HepG2 (cell line): ENCODE results near the gene DENND1C. TPM values are rescaled to one million over a fixed set of nuclear protein-coding genes. Genes with fewer than 3 reads are reported as not detected.
A peak's percentile ranks its signal among the peaks of the same experiment; 100 is the strongest.

Experiments
- CEBPZ ChIP-seq: IDR thresholded peaks from 2 replicates; pipeline ENCODE4 v1.6.1; 2012; ENCODE audit warnings: low read length, improper control_type of control experiment
- HDAC1 ChIP-seq: sonication (generic); formaldehyde crosslinking; IDR thresholded peaks from 2 replicates; pipeline ENCODE4 v1.5.1; 2020; ENCODE audit warnings: mild to moderate bottlenecking, missing genetic modification reagents
- HMGXB4 ChIP-seq, 2 experiments: sonication (generic) in 1 of 2; formaldehyde crosslinking in 1 of 2; IDR thresholded peaks; 2 replicates each; pipeline versions ENCODE4 v1.4.0 to v1.6.1; 2018 to 2020; ENCODE audit warnings: missing genetic modification reagents in 2 of 2, borderline replicate concordance in 1 of 2, low read depth in 1 of 2, mild to moderate bottlenecking in 1 of 2, missing biosample characterization in 1 of 2
- HOXA3 ChIP-seq: sonication (generic); formaldehyde crosslinking; IDR thresholded peaks from 2 replicates; pipeline ENCODE4 v1.5.0; 2020; ENCODE audit warnings: missing genetic modification reagents
- MIER2 ChIP-seq: IDR thresholded peaks from 2 replicates; pipeline ENCODE4 v1.6.1; 2016; ENCODE audit warnings: missing biosample characterization, missing genetic modification reagents
- MXD4 ChIP-seq: IDR thresholded peaks from 2 replicates; pipeline ENCODE4 v1.6.1; 2016; ENCODE audit warnings: mild to moderate bottlenecking, missing biosample characterization, missing genetic modification reagents
- NFE2L1 ChIP-seq: sonication (generic); formaldehyde crosslinking; IDR thresholded peaks from 2 replicates; pipeline ENCODE4 v1.4.0; 2020; ENCODE audit warnings: missing genetic modification reagents, mild to moderate bottlenecking, borderline replicate concordance
- NFKB2 ChIP-seq: sonication (generic); formaldehyde crosslinking; IDR thresholded peaks from 2 replicates; pipeline ENCODE4 v1.4.0; 2020; ENCODE audit warnings: missing genetic modification reagents, borderline replicate concordance
- PATZ1 ChIP-seq: sonication (generic); formaldehyde crosslinking; IDR thresholded peaks from 2 replicates; pipeline ENCODE4 v1.4.0; 2020; ENCODE audit warnings: missing genetic modification reagents
- PAWR ChIP-seq: sonication (generic); formaldehyde crosslinking; IDR thresholded peaks from 2 replicates; pipeline ENCODE4 v1.4.0; 2020; ENCODE audit warnings: missing genetic modification reagents, mild to moderate bottlenecking, borderline replicate concordance
- PRPF4 ChIP-seq: fragments of 200-400 bp; formaldehyde crosslinking; IDR thresholded peaks from 2 replicates; pipeline ENCODE4 v1.6.1; 2016; ENCODE audit warnings: low read length, low read depth; ENCODE audit not compliant: poor library complexity, severe bottlenecking
- RNF2 ChIP-seq: fragments of 450-650 bp; conservative IDR thresholded peaks from 2 replicates; pipeline ENCODE4 v1.6.1; 2016; ENCODE audit warnings: low read depth
- SAP130 ChIP-seq: IDR thresholded peaks from 2 replicates; pipeline ENCODE4 v1.6.1; 2016; ENCODE audit warnings: low read depth
- SPEN ChIP-seq: sonication (generic); formaldehyde crosslinking; IDR thresholded peaks from 2 replicates; pipeline ENCODE4 v1.5.1; 2020; ENCODE audit warnings: low read depth, mild to moderate bottlenecking, missing genetic modification reagents
- TERF1 ChIP-seq: sonication (generic); formaldehyde crosslinking; IDR thresholded peaks from 2 replicates; pipeline ENCODE4 v1.8.0; 2022; ENCODE audit warnings: mild to moderate bottlenecking, missing genetic modification reagents, moderate library complexity
- TMF1 ChIP-seq: sonication (generic); formaldehyde crosslinking; IDR thresholded peaks from 2 replicates; pipeline ENCODE4 v1.8.1; 2022; ENCODE audit warnings: low read depth, missing genetic modification reagents
- ZBTB1 ChIP-seq: sonication (generic); formaldehyde crosslinking; IDR thresholded peaks from 2 replicates; pipeline ENCODE4 v1.4.0; 2020; ENCODE audit warnings: missing genetic modification reagents, borderline replicate concordance
- ZNF138 ChIP-seq: sonication (generic); formaldehyde crosslinking; IDR thresholded peaks from 2 replicates; pipeline ENCODE4 v1.5.0; 2020; ENCODE audit warnings: mild to moderate bottlenecking, low read depth, missing genetic modification reagents
- ZNF343 ChIP-seq: sonication (generic); formaldehyde crosslinking; IDR thresholded peaks from 2 replicates; pipeline ENCODE4 v1.4.0; 2020; ENCODE audit warnings: mild to moderate bottlenecking, missing genetic modification reagents
- ZNF556 ChIP-seq: sonication (generic); formaldehyde crosslinking; IDR thresholded peaks from 2 replicates; pipeline ENCODE4 v1.4.0; 2020; ENCODE audit warnings: mild to moderate bottlenecking, missing genetic modification reagents, borderline replicate concordance
- ZNF777 ChIP-seq: sonication (generic); formaldehyde crosslinking; IDR thresholded peaks from 2 replicates; pipeline ENCODE4 v1.4.0; 2020; ENCODE audit warnings: missing genetic modification reagents
- polyA plus RNA-seq, 8 experiments: library from polyadenylated mRNA; depleted of rRNA in 3 of 8; stranded (reverse) in 7 of 8; unstranded in 1 of 8; fragments of >200 nt; fragmentation: Illumina TruSeq in 4 of 8; extraction: Trizol in 4 of 8; gene quantifications; 2 replicates each; pipeline versions ENCODE4 v1.2.1 to v1.2.3, GENCODE V29; 2011 to 2016; ENCODE audit warnings: low read depth in 4 of 8, missing spikeins in 1 of 8, mixed read lengths in 1 of 8; ENCODE audit not compliant: insufficient read depth in 1 of 8
- total RNA-seq, 5 experiments: library from RNA; depleted of rRNA; stranded (reverse); fragments of >200 nt; fragmentation: Illumina TruSeq; extraction: Trizol; gene quantifications; 2 replicates each; pipeline ENCODE4 v1.2.3, GENCODE V29; 2016; ENCODE audit warnings: low read depth in 1 of 5

The DENND1C gene
- total and polyA plus RNA-seq, 2 of the 13 experiments (the other 11 are each of a cell fraction or from before 2014, with no cell fraction given): 0.04 to 0.73 TPM

GRCh38 chr19:6424939-6425731 is 56.5 kb downstream of the DENND1C start (continued):
- TF ChIP-seq HOXA3 (CRISPR knock-in tag) (peak; percentile 73), HDAC1 (CRISPR knock-in tag) (no peak), TMF1 (CRISPR knock-in tag) (no peak), PATZ1 (CRISPR knock-in tag) (no peak), ZNF138 (no peak), TERF1 (CRISPR knock-in tag) (no peak), CEBPZ (peak; percentile 97), NFE2L1 (CRISPR knock-in tag) (no peak), MXD4 (CRISPR knock-in tag) (peak; percentile 38; the same call in 1 of the 2 replicates), ZNF343 (CRISPR knock-in tag) (no peak), MIER2 (no peak), RNF2 (peak; percentile 97; the same call in 1 of the 2 replicates), ZNF777 (CRISPR knock-in tag) (no peak; the same call in 1 of the 2 replicates), PAWR (CRISPR knock-in tag) (no peak), ZNF556 (CRISPR knock-in tag) (no peak), ZBTB1 (CRISPR knock-in tag) (no peak), HMGXB4 (CRISPR knock-in tag; IDR thresholded peaks at IDR 0.05; ENCODE audit: borderline replicate concordance in 1 of 2, low read depth in 1 of 2) (no peak; a peak in 1 of 4 replicates), PRPF4 (peak; percentile 95), NFKB2 (CRISPR knock-in tag) (peak; percentile 45; the same call in 1 of the 2 replicates), SPEN (CRISPR knock-in tag) (0 out of 2 replicates have a peak, but pooled peaks have one; percentile 4), SAP130 (CRISPR knock-in tag) (peak; percentile 44)
